Kidney epithelial cell (primary cell): ENCODE results near the gene CELF2. TPM values are rescaled to one million over a fixed set of nuclear protein-coding genes. Genes with fewer than 3 reads are reported as not detected.

Source experiments
- DNase-seq: peaks from one replicate; pipeline ENCODE4 v3.0.0-alpha.2; 2010; ENCODE audit warnings: low read depth
- H3K27me3 ChIP-seq: 2 replicates; pipeline ENCODE4 v1.6.0; 2011; ENCODE audit warnings: low read length; ENCODE audit not compliant: control insufficient read depth, insufficient read depth
- H3K36me3 ChIP-seq: 2 replicates; pipeline ENCODE4 v1.5.1; 2011; ENCODE audit warnings: low read length; ENCODE audit not compliant: control insufficient read depth, insufficient read depth
- H3K4me3 ChIP-seq: 2 replicates; pipeline ENCODE4 v1.5.1; 2011; ENCODE audit warnings: low read depth, mild to moderate bottlenecking, control low read depth, low read length
- CTCF ChIP-seq: IDR thresholded peaks from 2 replicates; pipeline ENCODE4 v1.5.1; 2011; ENCODE audit warnings: mild to moderate bottlenecking, moderate library complexity, low read length, control low read depth, inconsistent platforms; ENCODE audit not compliant: insufficient read depth, poor library complexity, severe bottlenecking
- total RNA-seq: library from RNA; depleted of rRNA; stranded (reverse); fragments of >200 nt; gene quantifications from 2 replicates; pipeline ENCODE4 v1.2.3, GENCODE V29; 2015

Gene CELF2
- total RNA-seq, 1 donor from 2014 or later, result 15.2 TPM

- Histone ChIP-seq H3K4me3 (no peak overlapping the region), H3K27me3 (no peaks in the 10 kb centered on the region), H3K36me3 (no peaks in the 10 kb centered on the region)
- TF ChIP-seq CTCF, result no peak
- DNase-seq, result no peak
Observed at GRCh38 chr10:11320809-11321520, 303.3 kb downstream of the CELF2 start.

- TF ChIP-seq CTCF, result no peak
- DNase-seq, result no peak
- no peak overlapping the region for H3K4me3 ChIP-seq
- no peaks in the 10 kb centered on the region for H3K27me3 ChIP-seq
- no peaks in the 10 kb centered on the region for H3K36me3 ChIP-seq
Observed at GRCh38 chr10:11322698-11323097, 305.0 kb downstream of the CELF2 start.

GRCh38 chr10:11324761-11325321 is 307.2 kb downstream of the CELF2 start:
- Histone ChIP-seq H3K36me3 (no peaks in the 10 kb centered on the region), H3K27me3 (no peaks in the 10 kb centered on the region), H3K4me3 (no peak overlapping the region)
- DNase-seq, result no peak
- no peak for TF ChIP-seq CTCF

GRCh38 chr10:11325817-11326216 is 308.1 kb downstream of the CELF2 start:
- DNase-seq, result no peak
- no peak for TF ChIP-seq CTCF
- Histone ChIP-seq H3K27me3 (no peaks in the 10 kb centered on the region), H3K4me3 (no peak overlapping the region), H3K36me3 (no peaks in the 10 kb centered on the region)

- Histone ChIP-seq H3K27me3 (no peaks in the 10 kb centered on the region), H3K4me3 (no peak overlapping the region), H3K36me3 (no peaks in the 10 kb centered on the region)
- no peak for DNase-seq
- no peak for TF ChIP-seq CTCF
Observed at GRCh38 chr10:11326241-11326640, 308.6 kb downstream of the CELF2 start.

- Histone ChIP-seq H3K4me3 (no peak overlapping the region), H3K36me3 (no peaks in the 10 kb centered on the region), H3K27me3 (no peaks in the 10 kb centered on the region)
- no peak for DNase-seq
- no peak for TF ChIP-seq CTCF
Observed at GRCh38 chr10:11326913-11327616, 309.4 kb downstream of the CELF2 start.
